Lung (tissue), 12 donors: ENCODE results near the gene TFIP11. TPM values are rescaled to one million over a fixed set of nuclear protein-coding genes. Genes with fewer than 3 reads are reported as not detected.

Source experiments
- ATAC-seq: fragments of 200-7000 bp; cut with Tn5 transposase; one replicate; pipeline ENCODE4 v1.9.1; 2020; ENCODE audit warnings: moderate number of reproducible peaks; ENCODE audit not compliant: insufficient read depth, low FRiP score
- DNase-seq, 3 donors: peaks; one replicate each; pipeline ENCODE4 v3.0.0-alpha.2; 2013 to 2017
- H3K27ac ChIP-seq, 2 donors: one replicate each; pipeline ENCODE4 v1.5.1; 2013; ENCODE audit warnings: mild to moderate bottlenecking in 2 of 2, moderate library complexity in 2 of 2, control low read depth in 1 of 2, inconsistent platforms in 1 of 2, low read depth in 1 of 2, low read length in 1 of 2
- H3K27me3 ChIP-seq, 3 donors: one replicate each; pipeline ENCODE4 v1.5.1; 2013; ENCODE audit warnings: low read length in 2 of 3; ENCODE audit not compliant: control insufficient read depth in 3 of 3, insufficient read depth in 3 of 3
- H3K36me3 ChIP-seq, 4 donors: one replicate each; pipeline ENCODE4 v1.5.1; 2013; ENCODE audit warnings: low read length in 4 of 4, mild to moderate bottlenecking in 1 of 4, moderate library complexity in 1 of 4; ENCODE audit not compliant: control insufficient read depth in 4 of 4, insufficient read depth in 4 of 4
- H3K4me1 ChIP-seq, 5 donors: one replicate each; pipeline ENCODE4 v1.5.1; 2013; ENCODE audit warnings: low read length in 5 of 5, mild to moderate bottlenecking in 2 of 5, moderate library complexity in 1 of 5; ENCODE audit not compliant: control insufficient read depth in 5 of 5, insufficient read depth in 5 of 5
- H3K4me3 ChIP-seq: one replicate; pipeline ENCODE4 v1.5.1; 2013; ENCODE audit warnings: mild to moderate bottlenecking, control low read depth, moderate library complexity
- H3K9ac ChIP-seq, 2 donors: one replicate each; pipeline ENCODE4 v1.5.1; 2013; ENCODE audit warnings: low read length in 2 of 2, control low read depth in 1 of 2; ENCODE audit not compliant: insufficient read depth in 1 of 2
- H3K9me3 ChIP-seq, 4 donors: one replicate each; pipeline ENCODE4 v1.5.1; 2013; ENCODE audit warnings: low read length in 3 of 4, mild to moderate bottlenecking in 1 of 4, moderate library complexity in 1 of 4; ENCODE audit not compliant: control insufficient read depth in 4 of 4, insufficient read depth in 3 of 4
- CTCF ChIP-seq: IDR thresholded peaks from 2 replicates; pipeline ENCODE4 v1.5.1; 2012; ENCODE audit warnings: mild to moderate bottlenecking; ENCODE audit errors: control extremely low read depth, extremely low read depth
- whole genome bisulfite sequencing, 2 donors: extraction: QIAGEN DNeasy Blood & Tissue Kit; methylation state at CpG; one replicate each; pipeline ENCODE4 v1.1.7; 2013; 5-methylcytosine and 5-hydroxymethylcytosine counted together
- polyA plus RNA-seq, 2 donors: library from polyadenylated mRNA; stranded (reverse); fragments of 200-250 nt; gene quantifications; one replicate each; pipeline ENCODE4 v1.2.1, GENCODE V29; 2013
- total RNA-seq, 2 donors: library from RNA; depleted of rRNA in 1 of 2; stranded (reverse); fragments of >200 nt in 1 of 2; gene quantifications; one replicate each; pipeline ENCODE4 v1.2.1, GENCODE V29; 2014 to 2021
- donor health status: control.
- donor health status: control.
- donor health status: Bipolar disorder and iron deficiency.
- donor health status: healthy.
- donor health status: DM: yes; HTN: yes; CAD: no.

The TFIP11 gene
- total and polyA plus RNA-seq, 4 donors = 18.4 to 37.2 (median 24.5) TPM

GRCh38 chr22:26487996-26488395 is 24.3 kb downstream of the TFIP11 start:
- H3K9me3 ChIP-seq = no peaks in the 10 kb centered on the region
- WGBS, 2 donors = 61 to 73% methylated on average over 3 of the region's 3 CpGs
- H3K36me3 ChIP-seq = peaks cover 33 to 41% (median 36%) of the 10 kb centered on the region in 4 donors
- no peak for DNase-seq
- no peak overlapping the region for H3K27ac ChIP-seq
- ATAC-seq = no peak
- no peak overlapping the region for H3K9ac ChIP-seq
- TF ChIP-seq CTCF = no peak
- no peak overlapping the region for H3K4me3 ChIP-seq
- H3K27me3 ChIP-seq = no peaks in the 10 kb centered on the region
- H3K4me1 ChIP-seq = peaks cover 0 to 15% (median 3%) of the 10 kb centered on the region in 5 donors

- DNase-seq = no peak
- H3K36me3 ChIP-seq = peaks cover 20 to 29% (median 26%) of the 10 kb centered on the region in 4 donors
- H3K27ac ChIP-seq = no peak overlapping the region
- H3K4me1 ChIP-seq = peaks cover 1 to 25% (median 9%) of the 10 kb centered on the region in 5 donors
- no peak for TF ChIP-seq CTCF
- H3K9me3 ChIP-seq = no peaks in the 10 kb centered on the region
- no peak overlapping the region for H3K4me3 ChIP-seq
- no peaks in the 10 kb centered on the region for H3K27me3 ChIP-seq
- no peak overlapping the region for H3K9ac ChIP-seq
- 90 to 91% methylated on average over 5 of the region's 5 CpGs for WGBS, 2 donors
- ATAC-seq = no peak
Observed at GRCh38 chr22:26486394-26486793, 25.9 kb downstream of the TFIP11 start.

GRCh38 chr22:26485806-26486390 is 26.4 kb downstream of the TFIP11 start:
- TF ChIP-seq CTCF = no peak
- WGBS, 2 donors = 58 to 83% methylated on average over 3 of the region's 3 CpGs
- no peak overlapping the region for H3K9ac ChIP-seq
- H3K36me3 ChIP-seq = peaks cover 19 to 27% (median 25%) of the 10 kb centered on the region in 4 donors
- no peaks in the 10 kb centered on the region for H3K9me3 ChIP-seq
- H3K4me3 ChIP-seq = no peak overlapping the region
- ATAC-seq (no peak), DNase-seq (no peak)
- peaks cover 1 to 25% (median 11%) of the 10 kb centered on the region in 5 donors for H3K4me1 ChIP-seq
- no peaks in the 10 kb centered on the region for H3K27me3 ChIP-seq
- no peak overlapping the region for H3K27ac ChIP-seq

- H3K27ac ChIP-seq = peak overlapping the region in 1 of 2 donors; percentile 43
Observed at GRCh38 chr22:26485013-26485412, 27.3 kb downstream of the TFIP11 start.

More at GRCh38 chr22:26485013-26485412, 27.3 kb downstream of the TFIP11 start:
- no peak for ATAC-seq
- Histone ChIP-seq H3K4me3 (no peak overlapping the region), H3K36me3 (peaks cover 17 to 28% (median 24%) of the 10 kb centered on the region in 4 donors), H3K9me3 (no peaks in the 10 kb centered on the region), H3K27me3 (no peaks in the 10 kb centered on the region), H3K4me1 (peaks cover 7 to 30% (median 11%) of the 10 kb centered on the region in 5 donors), H3K9ac (peak overlapping the region in 1 of 2 donors; percentile 39)
- 47 to 68% methylated on average over 7 of the region's 7 CpGs for WGBS, 2 donors
- no peak for TF ChIP-seq CTCF
- DNase-seq = peak in 1 of 3 donors; percentile 16
